HEK293 (cell line): Measurements from ENCODE around the gene VTA1.

Experiments
- CTCF ChIA-PET: fragments of 350-600 bp; formaldehyde crosslinking; extraction: SDS; loops from one replicate; lab custom pipeline; 2021; ENCODE audit warnings: antibody characterized with exemption; lab: Yijun Ruan, JAX
- POLR2A ChIA-PET: fragments of 300-600 bp; formaldehyde crosslinking; extraction: SDS; loops from one replicate; lab custom pipeline; 2020; ENCODE audit warnings: antibody characterized with exemption, inconsistent platforms; lab: Yijun Ruan, JAX
- H3K27ac ChIP-seq: fragments of 200-500 bp; sonication (Bioruptor generic); 2 replicates; pipeline ENCODE4 v1.5.1; 2014; ENCODE audit warnings: low read depth, low read length, control low read depth, inconsistent platforms; ENCODE audit errors: extremely low read depth
- H3K36me3 ChIP-seq, 2 experiments: fragments of 200-500 bp in 1 of 2; sonication (Bioruptor generic) in 1 of 2; 1 replicate in 1 of 2; 2 replicates in 1 of 2; pipeline ENCODE4 v1.5.1; 2014 to 2017; ENCODE audit warnings: inconsistent platforms in 2 of 2, low read length in 2 of 2; ENCODE audit not compliant: control insufficient read depth in 2 of 2, insufficient read depth in 1 of 2
- H3K4me1 ChIP-seq: fragments of 200-500 bp; sonication (Bioruptor generic); 2 replicates; pipeline ENCODE4 v1.5.1; 2014; ENCODE audit warnings: mild to moderate bottlenecking, low read length, inconsistent platforms; ENCODE audit not compliant: control insufficient read depth, insufficient read depth
- H3K4me3 ChIP-seq: 2 replicates; pipeline ENCODE4 v1.5.1; 2011; ENCODE audit warnings: low read depth, mild to moderate bottlenecking, control low read depth, low read length, moderate library complexity
- H3K9me3 ChIP-seq: fragments of 200-500 bp; sonication (Bioruptor generic); 2 replicates; pipeline ENCODE4 v1.5.1; 2014; ENCODE audit warnings: low read depth, low read length, inconsistent platforms; ENCODE audit not compliant: control insufficient read depth, insufficient read depth
- BCL11B ChIP-seq: fragments of 450-650 bp; formaldehyde crosslinking; IDR thresholded peaks from 2 replicates; pipeline ENCODE4 v1.5.1; 2016; ENCODE audit warnings: low read depth, missing biosample characterization, missing genetic modification characterization
- EGR2 ChIP-seq: fragments of 450-650 bp; formaldehyde crosslinking; IDR thresholded peaks from 2 replicates; pipeline ENCODE4 v1.5.1; 2016; ENCODE audit warnings: low read depth, missing biosample characterization, missing genetic modification characterization
- GLIS1 ChIP-seq: fragments of 450-650 bp; formaldehyde crosslinking; IDR thresholded peaks from 2 replicates; pipeline ENCODE4 v1.5.1; 2016; ENCODE audit warnings: missing biosample characterization, missing genetic modification characterization
- IKZF3 ChIP-seq: fragments of 450-650 bp; IDR thresholded peaks from 2 replicates; pipeline ENCODE4 v1.5.0; 2018; ENCODE audit warnings: missing biosample characterization, mild to moderate bottlenecking, missing genetic modification characterization, moderate library complexity
- KLF1 ChIP-seq: fragments of 450-650 bp; formaldehyde crosslinking; IDR thresholded peaks from 2 replicates; pipeline ENCODE4 v1.5.1; 2016; ENCODE audit warnings: missing biosample characterization, missing genetic modification characterization
- MYNN ChIP-seq: fragments of 450-650 bp; formaldehyde crosslinking; IDR thresholded peaks from 2 replicates; pipeline ENCODE4 v1.5.1; 2016; ENCODE audit warnings: missing biosample characterization, missing genetic modification characterization, borderline replicate concordance
- SCRT1 ChIP-seq: fragments of 450-650 bp; formaldehyde crosslinking; IDR thresholded peaks from 2 replicates; pipeline ENCODE4 v1.5.1; 2016; ENCODE audit warnings: missing biosample characterization, missing genetic modification characterization, borderline replicate concordance
- TCF7L2 ChIP-seq: IDR thresholded peaks from 2 replicates; pipeline ENCODE4 v1.6.1; 2011; ENCODE audit warnings: low read depth, mild to moderate bottlenecking, inconsistent platforms, low read length, moderate library complexity, borderline replicate concordance
- ZBTB21 ChIP-seq: fragments of 450-650 bp; formaldehyde crosslinking; IDR thresholded peaks from 2 replicates; pipeline ENCODE4 v1.5.1; 2017; ENCODE audit warnings: missing biosample characterization, missing genetic modification characterization
- ZNF146 ChIP-seq: fragments of 450-650 bp; formaldehyde crosslinking; IDR thresholded peaks from 2 replicates; pipeline ENCODE4 v1.5.1; 2016; ENCODE audit warnings: missing biosample characterization, missing genetic modification characterization
- ZNF239 ChIP-seq: fragments of 450-650 bp; formaldehyde crosslinking; IDR thresholded peaks from 2 replicates; pipeline ENCODE4 v1.5.1; 2016; ENCODE audit warnings: missing biosample characterization, missing genetic modification characterization
- ZNF266 ChIP-seq: fragments of 450-650 bp; formaldehyde crosslinking; IDR thresholded peaks from 2 replicates; pipeline ENCODE4 v1.5.1; 2016; ENCODE audit warnings: missing biosample characterization, missing genetic modification characterization, low read depth
- ZNF514 ChIP-seq: fragments of 450-650 bp; formaldehyde crosslinking; IDR thresholded peaks from 2 replicates; pipeline ENCODE4 v1.5.1; 2016; ENCODE audit warnings: missing biosample characterization, missing genetic modification characterization
- ZNF529 ChIP-seq: fragments of 450-650 bp; formaldehyde crosslinking; IDR thresholded peaks from 2 replicates; pipeline ENCODE4 v1.5.1; 2017; ENCODE audit warnings: missing genetic modification characterization, missing biosample characterization; ENCODE audit not compliant: insufficient replicate concordance
- ZNF623 ChIP-seq: fragments of 450-650 bp; formaldehyde crosslinking; IDR thresholded peaks from 2 replicates; pipeline ENCODE4 v1.5.1; 2016; ENCODE audit warnings: missing biosample characterization, missing genetic modification characterization
- ZNF629 ChIP-seq: fragments of 450-650 bp; formaldehyde crosslinking; IDR thresholded peaks from 2 replicates; pipeline ENCODE4 v1.5.1; 2017; ENCODE audit warnings: missing biosample characterization, missing genetic modification characterization
- ZNF660 ChIP-seq: fragments of 450-650 bp; IDR thresholded peaks from 2 replicates; pipeline ENCODE4 v1.5.1; 2018; ENCODE audit warnings: missing biosample characterization, mild to moderate bottlenecking, missing genetic modification characterization
- ZNF677 ChIP-seq: fragments of 450-650 bp; IDR thresholded peaks from 2 replicates; pipeline ENCODE4 v1.5.0; 2018; ENCODE audit warnings: missing biosample characterization, mild to moderate bottlenecking, missing genetic modification characterization, moderate library complexity
- ZNF76 ChIP-seq: fragments of 450-650 bp; formaldehyde crosslinking; IDR thresholded peaks from 2 replicates; pipeline ENCODE4; 2016; ENCODE audit warnings: low read depth, missing biosample characterization, missing genetic modification characterization, borderline replicate concordance
- ZNF791 ChIP-seq: fragments of 450-650 bp; formaldehyde crosslinking; IDR thresholded peaks from 2 replicates; pipeline ENCODE4 v1.5.1; 2016; ENCODE audit warnings: missing biosample characterization, missing genetic modification characterization
- TF ChIP-seq, protein P1 (sequence below): fragments of 450-650 bp; formaldehyde crosslinking; IDR thresholded peaks from 2 replicates; pipeline ENCODE4 v1.5.1; 2016; ENCODE audit warnings: missing biosample characterization, missing genetic modification characterization
- TF ChIP-seq, protein P2 (sequence below): fragments of 450-650 bp; formaldehyde crosslinking; IDR thresholded peaks from 2 replicates; pipeline ENCODE4 v1.5.1; 2017; ENCODE audit warnings: missing biosample characterization, missing genetic modification characterization
- TF ChIP-seq, protein P3 (sequence below): fragments of 450-650 bp; formaldehyde crosslinking; IDR thresholded peaks from 2 replicates; pipeline ENCODE4 v1.5.1; 2016; ENCODE audit warnings: missing biosample characterization, missing genetic modification characterization

Gene VTA1

DNA sequence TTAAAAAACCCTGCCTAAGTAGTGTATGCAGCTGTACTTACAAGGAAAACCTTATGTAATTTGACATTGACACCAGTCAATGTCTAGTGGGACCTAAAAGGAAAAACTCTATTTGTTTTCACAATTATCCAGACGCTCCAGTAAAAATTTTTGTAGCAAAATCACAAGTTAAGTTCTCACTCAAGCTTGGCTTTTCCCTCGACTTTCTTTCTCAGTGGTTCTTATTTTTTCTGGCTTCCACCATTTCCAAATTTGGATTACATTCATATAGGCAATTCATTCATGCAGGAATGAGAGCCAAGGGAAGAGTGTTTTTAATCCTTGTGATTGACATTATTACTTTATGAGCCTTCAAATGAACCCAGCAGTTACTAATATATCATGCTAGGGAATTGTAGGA, 88.7 kb downstream of the VTA1 start:
- no peaks in the 10 kb centered on the region for H3K9me3 ChIP-seq
- no peak overlapping the region for H3K27ac ChIP-seq
- no peaks in the 10 kb centered on the region for H3K36me3 ChIP-seq
- TF ChIP-seq TCF7L2 (no peak), EGR2 (tag by site-specific recombination) (no peak), ZNF266 (tag by site-specific recombination) (no peak), BCL11B (tag by site-specific recombination) (no peak), ZNF660 (tag by site-specific recombination) (no peak), ZNF629 (tag by site-specific recombination) (no peak), GLIS1 (no peak), ZBTB21 (no peak), ZNF529 (no peak), ZNF146 (tag by site-specific recombination) (no peak), ZNF239 (tag by site-specific recombination) (no peak), ZNF514 (tag by site-specific recombination) (no peak)
- TF ChIP-seq, protein P1, sequence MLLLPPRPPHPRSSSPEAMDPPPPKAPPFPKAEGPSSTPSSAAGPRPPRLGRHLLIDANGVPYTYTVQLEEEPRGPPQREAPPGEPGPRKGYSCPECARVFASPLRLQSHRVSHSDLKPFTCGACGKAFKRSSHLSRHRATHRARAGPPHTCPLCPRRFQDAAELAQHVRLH (tag by site-specific recombination), result no peak
- TF ChIP-seq, all 188 proteins: peak for 0
- ChIA-PET CTCF (interaction anchor here (0.7 kb wide), 1 partner anchor 81 kb away, joined by 3 read pairs; no protein-coding TSS in a partner anchor), POLR2A (no interaction called here)
- Histone ChIP-seq H3K4me3 (no peak overlapping the region), H3K4me1 (no peaks in the 10 kb centered on the region)

DNA sequence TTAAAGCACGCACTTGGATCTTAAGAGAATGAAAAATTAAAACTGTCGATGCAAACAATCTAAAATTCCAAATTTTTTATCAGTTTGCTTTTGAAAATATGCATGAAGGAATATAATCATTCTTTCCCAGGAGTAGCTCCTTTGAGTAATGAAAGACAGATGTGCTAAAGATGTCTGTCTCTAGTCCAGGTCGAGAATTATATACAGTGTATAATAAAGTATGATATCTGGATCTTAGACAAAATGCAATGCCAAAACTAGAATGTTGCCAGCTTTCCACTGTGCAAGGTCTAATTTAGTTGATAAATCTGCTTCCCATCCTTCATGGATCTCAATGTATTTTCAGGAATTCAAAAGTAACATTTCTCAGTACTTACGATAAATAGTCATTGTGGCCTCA, 89.6 kb downstream of the VTA1 start:
- no peaks in the 10 kb centered on the region for H3K9me3 ChIP-seq
- ChIA-PET POLR2A (interaction anchor here (0.7 kb wide), 1 partner anchor 12 kb away, joined by 3 read pairs; no protein-coding TSS in a partner anchor), CTCF (no interaction called here)
- H3K4me1 ChIP-seq, result no peaks in the 10 kb centered on the region
- no peak overlapping the region for H3K4me3 ChIP-seq
- no peak overlapping the region for H3K27ac ChIP-seq
- TF ChIP-seq SCRT1 (tag by site-specific recombination), result no peak
- TF ChIP-seq KLF1 (tag by site-specific recombination), result no peak
- TF ChIP-seq ZNF791 (tag by site-specific recombination), result no peak
- H3K36me3 ChIP-seq, result no peaks in the 10 kb centered on the region

DNA sequence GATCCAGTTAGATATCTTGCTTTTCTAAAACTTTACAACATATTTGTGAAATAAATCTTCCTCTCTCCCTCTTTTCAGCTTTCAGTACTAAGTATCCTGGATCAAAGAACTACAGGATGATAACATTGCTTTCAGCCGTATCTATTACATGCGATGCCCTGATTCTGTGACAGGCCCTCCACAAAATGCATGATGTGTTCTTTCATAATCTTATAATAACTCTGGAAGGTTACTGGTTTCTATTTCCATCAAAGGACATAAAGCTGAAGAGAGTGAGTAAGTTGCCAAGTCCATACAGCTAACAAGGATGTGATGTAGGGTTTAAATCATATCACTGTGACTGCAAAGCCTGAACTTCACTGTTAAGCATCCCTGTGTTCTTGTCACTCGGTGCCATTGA, 91.8 kb downstream of the VTA1 start:
- no peaks in the 10 kb centered on the region for H3K9me3 ChIP-seq
- no peaks in the 10 kb centered on the region for H3K36me3 ChIP-seq
- H3K4me3 ChIP-seq, result no peak overlapping the region
- ChIA-PET POLR2A (no interaction called here), CTCF (no interaction called here)
- H3K27ac ChIP-seq, result no peak overlapping the region
- H3K4me1 ChIP-seq, result no peaks in the 10 kb centered on the region
- TF ChIP-seq ZNF76 (tag by site-specific recombination), result no peak
- no peak for TF ChIP-seq IKZF3
- TF ChIP-seq ZNF629 (tag by site-specific recombination), result no peak
- TF ChIP-seq ZNF623 (tag by site-specific recombination), result no peak
- no peak for TF ChIP-seq ZNF677
- TF ChIP-seq, protein P2, sequence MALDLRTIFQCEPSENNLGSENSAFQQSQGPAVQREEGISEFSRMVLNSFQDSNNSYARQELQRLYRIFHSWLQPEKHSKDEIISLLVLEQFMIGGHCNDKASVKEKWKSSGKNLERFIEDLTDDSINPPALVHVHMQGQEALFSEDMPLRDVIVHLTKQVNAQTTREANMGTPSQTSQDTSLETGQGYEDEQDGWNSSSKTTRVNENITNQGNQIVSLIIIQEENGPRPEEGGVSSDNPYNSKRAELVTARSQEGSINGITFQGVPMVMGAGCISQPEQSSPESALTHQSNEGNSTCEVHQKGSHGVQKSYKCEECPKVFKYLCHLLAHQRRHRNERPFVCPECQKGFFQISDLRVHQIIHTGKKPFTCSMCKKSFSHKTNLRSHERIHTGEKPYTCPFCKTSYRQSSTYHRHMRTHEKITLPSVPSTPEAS, result no peak
- TF ChIP-seq, protein P3, sequence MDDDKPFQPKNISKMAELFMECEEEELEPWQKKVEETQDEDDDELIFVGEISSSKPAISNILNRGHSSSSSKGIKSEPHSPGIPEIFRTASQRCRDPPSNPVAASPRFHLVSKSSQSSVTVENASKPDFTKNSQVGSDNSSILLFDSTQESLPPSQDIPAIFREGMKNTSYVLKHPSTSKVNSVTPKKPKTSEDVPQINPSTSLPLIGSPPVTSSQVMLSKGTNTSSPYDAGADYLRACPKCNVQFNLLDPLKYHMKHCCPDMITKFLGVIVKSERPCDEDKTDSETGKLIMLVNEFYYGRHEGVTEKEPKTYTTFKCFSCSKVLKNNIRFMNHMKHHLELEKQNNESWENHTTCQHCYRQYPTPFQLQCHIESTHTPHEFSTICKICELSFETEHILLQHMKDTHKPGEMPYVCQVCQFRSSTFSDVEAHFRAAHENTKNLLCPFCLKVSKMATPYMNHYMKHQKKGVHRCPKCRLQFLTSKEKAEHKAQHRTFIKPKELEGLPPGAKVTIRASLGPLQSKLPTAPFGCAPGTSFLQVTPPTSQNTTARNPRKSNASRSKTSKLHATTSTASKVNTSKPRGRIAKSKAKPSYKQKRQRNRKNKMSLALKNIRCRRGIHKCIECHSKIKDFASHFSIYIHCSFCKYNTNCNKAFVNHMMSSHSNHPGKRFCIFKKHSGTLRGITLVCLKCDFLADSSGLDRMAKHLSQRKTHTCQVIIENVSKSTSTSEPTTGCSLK (tag by site-specific recombination), result no peak
- TF ChIP-seq MYNN (tag by site-specific recombination), result no peak
- TF ChIP-seq, all 188 proteins: peak for 0
